Kidney capillary endothelial cell (primary cell): ENCODE measurements around the gene CMPK2.
A peak's percentile ranks its signal among the peaks of the same experiment; 100 is the strongest.

Source experiments
- DNase-seq: peaks from one replicate; pipeline ENCODE4 v3.0.0-alpha.2; 2018; ENCODE audit warnings: low spot score

The CMPK2 gene

DNA sequence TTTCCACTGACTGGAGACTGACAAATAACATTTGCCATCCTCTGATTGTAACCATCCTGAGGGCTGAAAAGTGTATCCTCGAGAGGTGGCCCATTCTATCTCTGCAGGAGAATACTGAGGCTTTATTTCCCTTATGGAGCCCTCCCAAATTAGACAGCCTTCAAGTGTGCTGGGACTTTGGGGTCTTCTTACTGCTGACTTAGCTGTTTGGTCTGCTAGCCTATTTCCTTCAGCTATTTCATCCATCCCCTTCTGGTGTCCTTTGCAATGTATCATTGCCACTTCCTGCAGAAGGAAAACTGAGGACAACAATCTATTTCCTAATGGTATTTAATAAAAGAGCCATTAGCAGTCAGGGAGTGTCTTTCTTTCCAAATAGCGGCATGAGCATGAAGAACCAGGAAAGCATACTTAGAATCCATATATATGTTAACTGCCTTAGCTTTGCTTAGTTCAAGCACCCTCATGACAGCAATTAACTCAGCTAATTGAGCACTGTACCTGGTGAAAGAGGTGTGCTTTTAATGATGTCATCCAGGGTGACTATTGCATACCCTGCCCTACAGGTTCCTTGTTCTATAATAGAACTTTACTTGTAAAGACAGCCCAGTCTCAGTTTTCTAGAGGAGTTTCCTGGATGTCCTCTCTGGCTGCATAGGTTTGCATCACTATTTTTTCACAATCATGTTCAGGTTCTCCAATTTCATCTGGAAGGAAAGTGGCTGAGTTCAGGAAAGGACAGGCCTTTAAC is 24.0 kb downstream of the CMPK2 start:
- DNase-seq, result no peak

DNA sequence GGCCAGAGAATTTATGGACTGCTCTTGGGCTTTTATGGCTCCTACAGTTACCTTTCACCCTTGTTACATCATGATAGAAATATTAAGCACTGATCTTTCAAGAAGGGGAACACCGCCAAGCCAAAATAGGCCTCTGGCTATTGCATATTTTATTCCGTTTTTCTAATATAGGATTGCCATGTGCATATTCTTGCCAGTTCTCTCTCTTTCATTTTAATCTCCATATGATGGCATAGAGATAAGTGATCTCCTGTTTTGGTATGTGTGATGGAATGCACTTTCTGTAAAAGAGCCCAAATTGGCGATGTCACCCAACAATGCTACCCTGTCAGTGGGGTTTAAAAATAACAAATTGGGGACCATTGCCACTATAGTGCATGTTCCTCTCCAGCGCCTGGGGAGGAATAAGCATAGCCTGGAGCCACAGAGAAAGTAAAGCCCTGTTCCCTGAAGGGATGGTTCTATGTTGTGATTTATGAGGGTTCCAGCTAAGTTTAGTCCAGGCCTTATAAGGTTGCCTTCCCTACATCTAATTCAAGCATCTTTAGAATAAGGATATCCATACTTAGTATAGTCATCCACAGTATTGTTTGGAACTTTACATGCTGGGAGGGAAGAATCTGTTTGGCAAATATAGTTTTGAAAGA is 26.9 kb downstream of the CMPK2 start:
- DNase-seq, result no peak

DNA sequence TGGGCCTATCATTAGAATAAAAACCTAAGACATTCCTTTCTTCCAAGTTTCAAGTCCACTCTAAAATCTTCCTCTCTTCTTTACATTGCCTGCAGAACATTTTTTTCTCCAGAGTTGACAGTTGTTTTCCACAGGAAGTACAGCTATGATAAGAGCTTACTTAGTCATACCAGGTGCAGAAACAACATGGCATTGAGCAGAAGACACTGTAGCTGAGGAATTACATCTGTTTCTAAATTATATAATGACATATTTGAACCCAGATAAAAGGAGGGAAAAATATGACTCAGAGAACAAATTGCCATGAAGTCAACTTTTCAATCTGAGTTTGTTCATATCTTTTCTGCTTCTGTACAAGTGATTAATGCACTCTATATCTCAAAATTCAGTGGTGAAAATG is 30.2 kb downstream of the CMPK2 start:
- no peak for DNase-seq

GRCh38 chr2:6834163-6834562 is 31.5 kb downstream of the CMPK2 start:
- DNase-seq, result no peak

- no peak for DNase-seq
Measured at GRCh38 chr2:6833300-6833604, 32.5 kb downstream of the CMPK2 start.

DNA sequence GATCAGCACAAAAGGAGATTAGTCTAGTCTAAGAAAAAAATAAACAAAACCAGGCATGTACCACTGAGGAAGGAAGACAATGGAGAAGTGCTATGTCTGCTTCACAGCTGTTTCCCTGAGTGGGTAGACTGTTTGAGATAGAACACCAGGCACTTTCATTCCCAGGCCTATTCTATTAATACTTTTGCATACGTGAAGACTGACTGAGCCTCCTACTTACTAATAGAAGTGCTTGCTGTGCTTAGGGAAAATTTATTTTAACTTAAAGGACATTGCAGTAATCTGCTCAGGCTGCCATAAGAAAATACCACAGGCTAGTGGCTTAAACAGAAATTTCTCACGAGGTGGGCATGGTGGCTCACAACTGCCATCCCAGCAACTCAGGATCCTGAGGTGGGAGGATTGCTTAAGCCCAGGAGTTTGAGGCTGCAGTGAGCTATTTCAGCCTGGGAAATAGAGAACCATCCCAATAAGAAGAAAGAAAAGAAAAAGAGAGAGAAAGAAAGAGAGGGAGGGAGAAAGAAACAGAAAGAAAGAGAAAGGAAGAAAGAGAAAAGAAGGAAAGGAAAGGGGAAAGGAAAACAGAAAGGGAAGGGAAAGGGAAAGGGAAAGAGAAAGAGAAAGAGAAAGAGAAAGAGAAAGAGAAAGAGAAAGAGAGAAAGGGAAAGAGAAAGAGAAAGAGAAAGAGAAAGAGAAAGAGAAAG is 33.0 kb downstream of the CMPK2 start:
- DNase-seq, result no peak

GRCh38 chr2:6831229-6831628 is 34.5 kb downstream of the CMPK2 start:
- DNase-seq, result no peak

- DNase-seq, result peak; percentile 79
Measured at GRCh38 chr2:6828299-6828584, 37.5 kb downstream of the CMPK2 start.

GRCh38 chr2:6827566-6828298 is 38.0 kb downstream of the CMPK2 start:
- DNase-seq, result no peak

DNA sequence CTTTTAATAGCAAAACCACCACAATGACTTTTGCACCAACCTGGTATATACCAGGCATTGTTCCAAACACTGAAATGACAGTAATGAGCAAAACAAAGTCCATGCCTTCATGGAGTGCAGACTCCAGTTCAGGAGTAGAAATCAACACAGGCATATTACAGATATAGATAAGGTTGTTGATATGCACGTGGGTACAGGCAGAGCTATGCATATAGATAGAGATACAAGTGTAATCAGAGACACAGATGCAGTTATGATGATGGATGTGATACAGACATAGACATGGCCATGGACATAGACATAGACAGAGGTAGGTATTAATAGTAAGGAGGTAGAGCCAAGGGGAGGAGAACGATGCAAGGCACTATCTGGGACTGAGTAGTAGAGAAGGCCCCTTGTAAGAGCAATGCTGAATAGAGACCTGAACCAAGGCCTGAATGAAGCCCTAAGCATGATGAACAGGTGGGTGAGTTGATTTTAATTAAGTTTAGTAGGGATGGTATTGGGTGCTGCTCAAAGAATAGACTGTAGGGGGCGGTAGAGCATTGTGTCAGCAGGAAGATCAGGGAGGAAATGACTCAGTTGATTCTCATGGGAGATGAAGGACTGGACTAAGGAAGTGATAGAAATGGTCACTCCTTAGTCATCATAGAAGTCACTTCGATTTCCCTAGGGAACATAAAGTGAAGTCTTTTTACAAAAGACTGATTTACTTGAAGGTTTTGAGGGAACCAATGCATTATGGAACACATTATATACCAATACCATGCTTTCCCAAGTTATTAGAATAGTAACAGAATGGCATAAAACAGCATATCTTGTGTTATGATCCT is 39.4 kb downstream of the CMPK2 start:
- peak; percentile 99 for DNase-seq

DNA sequence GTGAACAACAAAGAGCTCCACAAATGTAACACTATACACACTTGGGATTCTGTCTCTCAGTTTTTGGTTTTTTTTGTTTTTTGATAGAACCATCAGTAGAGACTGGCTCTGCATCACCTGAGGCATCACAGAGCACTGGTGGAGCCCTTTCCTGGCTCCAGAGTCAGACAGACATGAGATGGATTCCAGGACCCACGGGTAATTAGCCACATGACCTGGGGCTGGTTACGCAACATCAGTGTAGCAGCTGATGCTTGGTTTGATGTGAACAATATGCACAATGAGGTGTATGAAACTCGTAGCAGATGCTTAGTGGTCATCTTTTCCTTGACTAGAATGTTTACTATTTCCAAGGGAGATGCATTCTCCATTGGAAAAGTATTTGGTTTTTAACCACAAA is 40.7 kb downstream of the CMPK2 start:
- no peak for DNase-seq

GRCh38 chr2:6823111-6823510 is 42.6 kb downstream of the CMPK2 start:
- no peak for DNase-seq

DNA sequence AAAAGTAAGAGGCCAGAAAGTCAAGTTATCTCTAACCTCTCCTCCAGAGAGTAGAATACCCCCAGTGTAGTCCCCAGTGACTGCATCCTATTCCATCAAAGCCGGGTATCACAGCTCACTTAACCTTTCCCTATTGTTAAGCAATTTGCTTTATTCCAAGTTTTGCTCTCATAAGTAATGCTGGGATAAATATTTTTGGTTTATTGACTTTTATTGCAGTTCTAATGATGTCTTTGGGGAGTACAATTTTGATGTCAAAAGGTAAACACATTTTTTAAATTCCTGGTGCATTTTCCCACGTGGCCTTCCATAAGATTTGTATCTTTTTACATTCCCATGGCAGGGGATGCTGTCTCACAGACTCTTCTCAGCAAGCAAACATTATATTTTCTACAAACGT is 43.3 kb downstream of the CMPK2 start:
- DNase-seq, result no peak

DNA sequence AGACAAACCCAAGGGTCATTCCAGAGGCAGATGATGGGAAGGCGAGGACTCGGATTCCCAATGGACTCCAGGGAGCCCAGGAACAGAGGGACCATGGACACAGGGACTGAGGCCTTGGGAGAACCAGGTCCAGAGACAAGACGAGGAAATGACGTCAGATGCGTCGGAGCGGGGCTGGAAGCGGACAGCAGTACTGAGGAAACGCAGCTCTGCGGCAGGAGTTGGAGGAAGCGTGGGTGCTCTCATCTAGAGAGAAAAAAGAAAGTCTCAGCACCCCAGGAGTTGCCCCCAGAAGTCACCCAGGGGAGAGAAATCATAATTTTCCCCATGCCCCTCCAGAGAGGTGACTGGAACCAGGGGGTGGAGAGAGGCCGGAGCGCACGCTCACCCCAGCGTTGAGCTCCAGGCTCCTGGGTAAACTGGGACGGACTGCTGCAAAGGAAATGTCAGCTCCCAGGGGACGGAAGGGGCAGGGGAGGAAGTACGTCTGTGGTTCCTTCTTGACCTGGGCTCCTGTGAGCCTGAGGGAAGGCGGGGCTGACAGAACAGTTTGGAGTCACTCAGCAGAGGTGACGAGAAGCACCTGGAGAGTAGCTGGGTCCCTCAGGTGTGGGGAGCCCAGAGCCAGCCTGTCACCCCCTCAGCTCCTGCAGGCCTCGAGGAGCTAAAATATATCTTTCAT is 44.7 kb downstream of the CMPK2 start:
- DNase-seq, result no peak

DNA sequence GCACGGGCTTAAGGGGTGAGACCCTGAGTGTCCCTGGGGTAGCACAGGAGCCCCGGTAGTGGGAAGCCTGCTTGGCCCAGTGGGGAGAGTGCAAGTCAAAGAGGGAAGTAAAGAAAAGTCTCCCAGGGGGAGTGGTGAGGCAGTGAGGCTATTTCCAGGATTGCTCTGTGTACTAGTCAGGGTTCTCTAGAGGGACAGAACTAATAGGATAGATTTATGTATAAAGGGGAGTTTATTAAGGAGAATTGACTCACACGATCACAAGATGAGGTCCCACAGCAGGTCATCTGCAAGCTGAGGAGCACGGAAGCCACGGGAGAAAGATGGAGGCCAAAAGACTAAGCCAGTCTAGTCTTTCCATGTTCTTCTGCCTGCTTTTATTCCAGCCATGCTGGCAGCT is 45.5 kb downstream of the CMPK2 start:
- no peak for DNase-seq

- DNase-seq, result no peak
Measured at GRCh38 chr2:6819668-6820067, 46.0 kb downstream of the CMPK2 start.

GRCh38 chr2:6818012-6818411 is 47.7 kb downstream of the CMPK2 start:
- DNase-seq, result no peak

- no peak for DNase-seq
Measured at GRCh38 chr2:6814869-6815268, 50.8 kb downstream of the CMPK2 start.

GRCh38 chr2:6814312-6814711 is 51.4 kb downstream of the CMPK2 start:
- DNase-seq, result no peak

DNA sequence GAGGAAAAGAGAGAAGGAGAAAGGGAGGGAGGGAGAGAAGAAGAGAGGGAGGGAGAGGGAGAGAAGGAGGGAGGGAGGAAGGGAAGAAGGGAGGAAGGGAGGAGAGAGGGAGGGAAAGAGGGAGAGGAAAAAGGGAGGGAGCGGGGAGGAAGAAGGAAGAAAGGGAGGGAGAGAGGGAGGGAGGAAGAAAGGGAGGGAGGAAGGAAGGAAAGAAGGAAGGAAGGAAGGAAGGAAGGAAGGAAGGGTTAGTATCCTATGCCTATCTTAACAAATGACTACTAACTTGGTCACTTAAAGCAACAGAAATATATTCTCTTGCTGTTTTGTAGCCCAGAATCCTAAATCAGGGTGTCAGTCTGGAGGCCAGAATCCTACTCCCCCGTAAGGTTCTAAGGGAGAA is 52.1 kb downstream of the CMPK2 start:
- no peak for DNase-seq

DNA sequence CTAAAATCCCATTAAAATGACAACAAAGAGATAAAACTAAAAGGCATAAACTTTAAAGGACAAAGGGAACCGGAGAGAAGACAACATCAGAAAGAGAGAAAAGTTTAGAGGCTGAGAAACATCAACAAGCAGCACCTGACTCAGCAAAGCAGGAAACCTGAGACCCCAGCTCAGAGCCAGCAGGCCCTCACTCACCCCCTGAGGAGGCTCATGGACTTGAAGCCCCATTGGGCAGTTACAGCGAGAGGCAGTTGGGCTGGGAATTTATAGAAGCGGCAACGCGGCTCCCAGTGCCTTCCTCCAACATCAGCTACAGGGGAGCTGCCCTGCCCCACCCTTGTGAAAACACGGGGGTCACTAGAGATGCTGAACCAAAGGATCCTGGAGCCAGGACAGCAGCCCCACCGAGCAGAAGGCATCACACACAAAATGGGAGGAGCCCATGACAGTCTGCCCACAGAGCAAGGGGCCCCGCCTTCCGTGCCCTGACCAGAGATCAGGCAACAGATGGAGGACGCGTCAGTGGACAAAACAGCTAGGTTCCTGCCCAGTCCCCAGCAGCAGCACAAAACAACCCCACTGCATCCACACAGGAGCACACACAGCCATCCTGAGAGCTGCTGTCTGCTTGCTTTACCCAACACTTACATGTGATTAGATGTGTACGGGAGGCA is 52.7 kb downstream of the CMPK2 start:
- DNase-seq, result no peak
